SK-N-SH (cell line): Measurements from ENCODE around the gene FAM20C. TPM values are rescaled to one million over a fixed set of nuclear protein-coding genes. Genes with fewer than 3 reads are reported as not detected.

Experiments
- CTCF ChIA-PET: fragments of 300-600, 350-600 bp; formaldehyde crosslinking; extraction: SDS; loops from one replicate; lab custom pipeline; 2021; lab: Yijun Ruan, JAX
- POLR2A ChIA-PET: fragments of 350-600 bp; sonication (Branson Sonifier 250); formaldehyde crosslinking; extraction: SDS; loops from one replicate; lab custom pipeline; 2020; ENCODE audit warnings: antibody characterized with exemption, inconsistent platforms; lab: Yijun Ruan, JAX
- DNase-seq: peaks from one replicate; pipeline ENCODE4 v3.0.0; 2012
- H2AFZ ChIP-seq: fragments of 200-600 bp; sonication (generic); 2 replicates; pipeline ENCODE4 v1.8.1; 2016; ENCODE audit warnings: antibody characterized with exemption, mild to moderate bottlenecking, low read depth
- H3F3A ChIP-seq: fragments of 200-600 bp; sonication (generic); replicated peaks from 2 replicates; pipeline ENCODE3; 2016; ENCODE audit warnings: antibody characterized with exemption, mild to moderate bottlenecking; ENCODE audit not compliant: insufficient read depth
- H3K27ac ChIP-seq, 2 experiments: fragments of 200-500 bp in 1 of 2; fragments of 200-600 bp in 1 of 2; sonication (Bioruptor generic) in 1 of 2; sonication (generic), shearing (Covaris generic) in 1 of 2; 2 replicates each; pipeline versions ENCODE4 v1.5.1 to v1.6.1; 2014 to 2016; ENCODE audit warnings: low read depth in 2 of 2, inconsistent platforms in 1 of 2, low read length in 1 of 2, mild to moderate bottlenecking in 1 of 2, mixed read lengths in 1 of 2
- H3K27me3 ChIP-seq: fragments of 200-600 bp; sonication (generic), shearing (Covaris generic); 2 replicates; pipeline ENCODE4 v1.6.1; 2016; ENCODE audit warnings: mixed run types; ENCODE audit not compliant: insufficient read depth
- H3K36me3 ChIP-seq, 2 experiments: fragments of 200-500 bp in 1 of 2; fragments of 200-600 bp in 1 of 2; sonication (Bioruptor generic) in 1 of 2; sonication (generic) in 1 of 2; replicated peaks in 1 of 2; 2 replicates each; pipeline versions ENCODE3 to v1.5.1; 2014 to 2016; ENCODE audit warnings: low read length in 1 of 2, mild to moderate bottlenecking in 1 of 2; ENCODE audit not compliant: insufficient read depth in 2 of 2, control insufficient read depth in 1 of 2
- H3K4me1 ChIP-seq, 2 experiments: fragments of 200-500 bp in 1 of 2; fragments of 200-600 bp in 1 of 2; sonication (Bioruptor generic) in 1 of 2; sonication (generic), shearing (Covaris generic) in 1 of 2; 2 replicates each; pipeline versions ENCODE4 v1.5.1 to v1.6.1; 2014 to 2016; ENCODE audit warnings: low read depth in 1 of 2, low read length in 1 of 2, mixed run types in 1 of 2; ENCODE audit not compliant: insufficient read depth in 2 of 2, control insufficient read depth in 1 of 2
- H3K4me2 ChIP-seq: fragments of 200-600 bp; sonication (generic), shearing (Covaris generic); 2 replicates; pipeline ENCODE4 v1.6.1; 2017; ENCODE audit warnings: mixed run types
- H3K4me3 ChIP-seq, 2 experiments: fragments of 200-500 bp in 1 of 2; fragments of 200-600 bp in 1 of 2; sonication (Bioruptor generic) in 1 of 2; sonication (generic), shearing (Covaris generic) in 1 of 2; 2 replicates each; pipeline versions ENCODE4 v1.5.1 to v1.8.1; 2014 to 2016; ENCODE audit warnings: low read depth in 2 of 2, inconsistent platforms in 1 of 2, low read length in 1 of 2, mild to moderate bottlenecking in 1 of 2, mixed read lengths in 1 of 2, moderate library complexity in 1 of 2
- H3K79me2 ChIP-seq: fragments of 200-600 bp; sonication (generic); 2 replicates; pipeline ENCODE4 v1.8.1; 2017; ENCODE audit warnings: mild to moderate bottlenecking; ENCODE audit not compliant: insufficient read depth
- H3K9ac ChIP-seq: fragments of 200-600 bp; sonication (generic); 2 replicates; pipeline ENCODE4 v1.6.1; 2017; ENCODE audit warnings: mixed run types
- H3K9me2 ChIP-seq: fragments of 200-600 bp; sonication (generic); 2 replicates; pipeline ENCODE4 v1.6.1; 2017; ENCODE audit warnings: mixed run types
- H3K9me3 ChIP-seq: fragments of 200-600 bp; sonication (generic); 2 replicates; pipeline ENCODE4 v1.6.1; 2017; ENCODE audit warnings: mixed run types, mild to moderate bottlenecking, moderate library complexity
- H4K20me1 ChIP-seq: fragments of 200-600 bp; sonication (generic); 2 replicates; pipeline ENCODE4 v1.6.1; 2017; ENCODE audit warnings: mild to moderate bottlenecking, mixed run types; ENCODE audit not compliant: insufficient read depth
- CTCF ChIP-seq: fragments of 200-600 bp; sonication (generic); IDR thresholded peaks from 2 replicates; pipeline ENCODE4 v1.6.1; 2017; ENCODE audit warnings: antibody characterized with exemption, mild to moderate bottlenecking, moderate library complexity
- FOSL2 ChIP-seq: IDR thresholded peaks from 2 replicates; pipeline ENCODE4 v1.4.0; 2012; ENCODE audit warnings: low read depth, mild to moderate bottlenecking, moderate library complexity, borderline replicate concordance
- GATA2 ChIP-seq: sonication (generic); formaldehyde crosslinking; IDR thresholded peaks from 2 replicates; pipeline ENCODE4 v1.5.0; 2020; ENCODE audit warnings: mild to moderate bottlenecking, missing genetic modification reagents
- JUND ChIP-seq: IDR thresholded peaks from 2 replicates; pipeline ENCODE4 v1.4.0; 2012
- RFX5 ChIP-seq: IDR thresholded peaks from 2 replicates; pipeline ENCODE4 v1.6.1; 2012; ENCODE audit warnings: mild to moderate bottlenecking, improper control_type of control experiment, low read length
- SIN3A ChIP-seq: IDR thresholded peaks from 2 replicates; pipeline ENCODE4 v1.6.1; 2012; ENCODE audit warnings: low read depth, mild to moderate bottlenecking, low read length, moderate library complexity, borderline replicate concordance
- YY1 ChIP-seq: IDR thresholded peaks from 2 replicates; pipeline ENCODE4 v1.4.0; 2012; ENCODE audit warnings: low read depth, mild to moderate bottlenecking
- WGBS: methylation state at CpG from one replicate; pipeline ENCODE4 v1.1.6; 2017; ENCODE audit warnings: low lambda C conversion rate; 5-methylcytosine and 5-hydroxymethylcytosine counted together
- polyA plus RNA-seq, 3 experiments: library from polyadenylated mRNA; depleted of rRNA; stranded (reverse); fragments of >200 nt; gene quantifications; 2 replicates each; pipeline ENCODE4 v1.2.3, GENCODE V29; 2012

FAM20C gene
- polyA plus RNA-seq, 1 of the 3 experiments (the other 2 are of a cell fraction) = 12.7 TPM

GRCh38 chr7:149791-150636 lies 42.4 kb upstream of the FAM20C start:
- H3K9me2 ChIP-seq = no peaks in the 10 kb centered on the region
- 55% methylated on average over 35 of the region's 41 CpGs for WGBS
- no peak for TF ChIP-seq SIN3A
- TF ChIP-seq RFX5 = peak; percentile 83
- H4K20me1 ChIP-seq = no peaks in the 10 kb centered on the region
- peak overlapping the region; percentile 82 for H3K4me2 ChIP-seq
- H3K79me2 ChIP-seq = no peaks in the 10 kb centered on the region
- H3K27ac ChIP-seq = peak overlapping the region; percentile 84 to 97
- ChIA-PET POLR2A (interaction anchor here (0.6 to 1.0 kb wide), 3 partner anchors 7 to 42 kb away, joined by 3 to 4 read pairs (median 3); partner anchors contain the start of gene FAM20C), CTCF (interaction anchor here (0.7 to 1.2 kb wide), 4 partner anchors 9 to 117 kb away, joined by 3 to 4 read pairs (median 3); no protein-coding TSS in a partner anchor)
- DNase-seq = peak; percentile 80
- peaks cover 0 to 11% of the 10 kb centered on the region in 2 experiments for H3K36me3 ChIP-seq
- H3K27me3 ChIP-seq = no peaks in the 10 kb centered on the region
- peak overlapping the region; percentile 93 for H2AFZ ChIP-seq
- H3K9me3 ChIP-seq = no peaks in the 10 kb centered on the region
- peaks cover 3% of the 10 kb centered on the region for H3F3A ChIP-seq
- peak overlapping the region; percentile 67 to 73 for H3K4me3 ChIP-seq
- H3K9ac ChIP-seq = peak overlapping the region; percentile 80
- peaks cover 4 to 14% of the 10 kb centered on the region in 2 experiments; a peak in 3 of 4 replicates for H3K4me1 ChIP-seq

GRCh38 chr7:150811-151221 lies 41.6 kb upstream of the FAM20C start:
- Histone ChIP-seq H4K20me1 (no peaks in the 10 kb centered on the region), H3K36me3 (peaks cover 0 to 11% of the 10 kb centered on the region in 2 experiments), H3K4me1 (peaks cover 9 to 14% of the 10 kb centered on the region in 2 experiments; a peak in 3 of 4 replicates), H3K27me3 (no peaks in the 10 kb centered on the region), H3K4me2 (no peak overlapping the region), H3K9me2 (no peaks in the 10 kb centered on the region), H2AFZ (no peak overlapping the region), H3K9me3 (no peaks in the 10 kb centered on the region), H3K9ac (no peak overlapping the region), H3K79me2 (no peaks in the 10 kb centered on the region), H3K27ac (no peak overlapping the region), H3F3A (peaks cover 3% of the 10 kb centered on the region), H3K4me3 (no peak overlapping the region)
- DNase-seq = no peak
- ChIA-PET CTCF (interaction anchor here (0.7 to 1.2 kb wide), 5 partner anchors 8 to 116 kb away, joined by 3 to 4 read pairs (median 3); no protein-coding TSS in a partner anchor), POLR2A (no interaction called here)
- 91% methylated on average over 13 of the region's 13 CpGs for WGBS
- TF ChIP-seq YY1 (no peak), FOSL2 (no peak), GATA2 (CRISPR knock-in tag) (no peak), CTCF (no peak), JUND (no peak)
